SKM-1 (cell line): ENCODE measurements around the gene MAP1B.

ENCODE experiments used
- DNase-seq: peaks from one replicate; lab custom pipeline; 2025; ENCODE audit not compliant: unreplicated experiment; lab: John Stamatoyannopoulos, UW

Gene MAP1B

GRCh38 chr5:72188166-72188565 lies 80.9 kb downstream of the MAP1B start:
- DNase-seq, result no peak

- DNase-seq, result no peak
Observed at GRCh38 chr5:72189146-72189545, 81.9 kb downstream of the MAP1B start.

- DNase-seq, result no peak
Observed at GRCh38 chr5:72191404-72191803, 84.1 kb downstream of the MAP1B start.

DNA sequence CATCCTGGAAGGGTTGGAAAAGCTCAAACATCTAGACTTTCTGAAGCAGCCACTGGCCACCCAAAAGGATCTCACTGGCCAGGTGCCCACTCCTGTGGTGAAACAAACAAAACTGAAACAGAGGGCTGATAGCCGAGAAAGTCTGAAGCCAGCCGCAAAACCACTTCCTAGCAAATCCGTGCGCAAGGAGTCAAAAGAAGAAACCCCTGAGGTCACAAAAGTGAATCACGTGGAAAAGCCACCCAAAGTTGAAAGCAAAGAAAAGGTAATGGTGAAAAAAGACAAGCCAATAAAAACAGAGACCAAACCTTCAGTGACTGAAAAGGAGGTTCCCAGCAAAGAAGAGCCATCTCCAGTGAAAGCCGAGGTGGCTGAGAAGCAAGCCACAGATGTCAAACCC lies 87.6 kb downstream of the MAP1B start:
- DNase-seq, result no peak

- no peak for DNase-seq
Observed at GRCh38 chr5:72195581-72195980, 88.3 kb downstream of the MAP1B start.

DNA sequence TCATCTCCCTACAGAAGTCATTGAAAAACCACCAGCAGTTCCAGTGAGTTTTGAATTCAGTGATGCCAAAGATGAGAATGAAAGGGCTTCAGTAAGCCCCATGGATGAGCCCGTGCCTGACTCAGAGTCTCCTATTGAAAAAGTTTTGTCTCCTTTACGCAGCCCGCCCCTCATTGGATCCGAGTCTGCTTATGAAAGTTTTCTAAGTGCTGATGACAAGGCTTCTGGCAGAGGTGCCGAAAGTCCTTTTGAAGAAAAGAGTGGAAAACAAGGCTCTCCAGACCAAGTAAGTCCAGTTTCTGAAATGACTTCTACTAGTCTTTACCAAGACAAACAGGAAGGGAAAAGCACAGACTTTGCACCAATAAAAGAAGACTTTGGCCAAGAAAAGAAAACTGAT lies 90.1 kb downstream of the MAP1B start:
- no peak for DNase-seq

DNA sequence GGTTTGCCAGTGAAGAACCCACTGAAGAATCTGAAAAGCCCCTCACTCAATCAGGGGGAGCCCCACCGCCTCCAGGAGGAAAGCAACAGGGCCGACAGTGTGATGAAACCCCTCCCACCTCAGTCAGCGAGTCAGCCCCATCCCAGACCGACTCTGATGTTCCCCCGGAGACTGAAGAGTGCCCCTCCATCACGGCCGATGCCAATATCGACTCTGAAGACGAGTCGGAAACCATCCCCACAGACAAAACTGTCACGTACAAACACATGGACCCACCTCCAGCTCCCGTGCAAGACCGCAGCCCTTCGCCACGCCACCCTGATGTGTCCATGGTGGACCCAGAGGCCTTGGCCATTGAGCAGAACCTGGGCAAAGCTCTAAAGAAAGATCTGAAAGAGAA lies 92.4 kb downstream of the MAP1B start:
- no peak for DNase-seq

DNA sequence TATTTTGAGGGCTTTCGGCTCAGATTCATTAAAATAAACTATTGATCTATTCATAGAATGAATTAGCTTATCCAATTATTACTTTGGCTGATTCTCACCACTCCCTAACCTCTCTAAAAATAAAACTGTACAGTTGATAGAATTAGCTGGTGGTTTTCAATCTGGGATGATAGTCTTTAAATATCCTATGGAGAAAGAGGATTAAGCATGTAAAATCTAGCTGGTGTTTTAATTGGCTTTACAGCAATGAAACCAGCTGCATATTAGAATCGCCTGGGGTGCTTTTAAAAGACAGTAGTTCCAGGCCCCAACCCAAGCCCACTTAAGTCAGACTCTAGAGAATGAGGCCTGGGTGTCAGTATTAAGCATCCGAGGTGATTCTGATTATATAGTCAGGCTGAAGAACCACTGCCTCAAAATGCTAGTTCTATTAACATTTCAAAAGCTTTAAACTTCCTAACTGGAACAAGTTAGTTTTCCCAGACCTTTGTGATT lies 95.1 kb downstream of the MAP1B start:
- no peak for DNase-seq

GRCh38 chr5:72203251-72203845 lies 96.1 kb downstream of the MAP1B start:
- no peak for DNase-seq

GRCh38 chr5:72204946-72205345 lies 97.7 kb downstream of the MAP1B start:
- DNase-seq, result no peak

DNA sequence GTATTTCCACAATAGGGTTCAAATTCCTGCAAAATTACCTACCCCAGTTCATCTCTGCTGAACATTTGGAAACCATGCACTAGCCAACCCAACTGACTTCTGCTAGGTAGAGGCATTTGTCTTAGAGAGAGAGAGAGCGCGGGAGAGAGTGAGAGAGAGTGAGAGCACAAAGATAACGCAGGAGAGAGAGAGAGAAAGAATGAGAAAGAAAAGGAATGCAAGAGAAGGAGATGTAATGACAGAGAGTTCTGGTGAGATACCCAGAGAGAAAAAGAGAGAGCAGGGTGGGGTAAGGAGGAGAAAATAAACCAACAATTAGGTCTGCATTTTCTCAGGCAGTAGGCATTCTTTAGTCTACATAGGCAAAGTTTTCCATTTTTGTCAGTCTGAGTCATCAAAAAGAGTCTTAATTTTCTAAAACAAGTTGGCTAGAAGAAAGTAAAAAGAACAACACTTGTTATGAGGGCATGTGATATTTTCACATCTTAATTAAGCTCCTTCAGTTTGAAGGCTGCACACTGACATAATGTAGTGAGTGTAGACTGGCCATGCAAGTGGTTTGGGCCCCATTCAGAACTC lies 98.2 kb downstream of the MAP1B start:
- DNase-seq, result no peak

DNA sequence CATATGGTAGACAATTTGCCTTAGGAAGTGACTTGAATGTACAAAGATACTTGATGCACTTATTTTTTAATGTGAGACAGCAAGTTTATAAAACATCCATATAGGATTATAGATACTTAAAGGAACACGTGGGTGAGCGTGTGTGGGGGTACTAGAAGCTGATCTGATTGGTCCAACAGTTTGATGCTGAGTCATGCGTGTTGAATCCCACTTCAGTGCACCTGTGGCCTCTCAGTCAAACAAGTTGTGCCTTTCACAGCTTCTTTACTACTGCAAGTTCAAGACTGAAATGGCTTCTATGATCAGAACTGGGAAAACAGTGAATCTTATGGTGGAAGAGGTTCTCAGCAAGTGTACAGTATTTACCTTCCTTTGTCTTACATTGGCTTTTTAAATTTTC lies 98.9 kb downstream of the MAP1B start:
- DNase-seq, result no peak

GRCh38 chr5:72206994-72207393 lies 99.7 kb downstream of the MAP1B start:
- no peak for DNase-seq

GRCh38 chr5:72208324-72208926 lies 101.2 kb downstream of the MAP1B start:
- no peak for DNase-seq

- DNase-seq, result no peak
Observed at GRCh38 chr5:72209147-72210115, 102.2 kb downstream of the MAP1B start.

DNA sequence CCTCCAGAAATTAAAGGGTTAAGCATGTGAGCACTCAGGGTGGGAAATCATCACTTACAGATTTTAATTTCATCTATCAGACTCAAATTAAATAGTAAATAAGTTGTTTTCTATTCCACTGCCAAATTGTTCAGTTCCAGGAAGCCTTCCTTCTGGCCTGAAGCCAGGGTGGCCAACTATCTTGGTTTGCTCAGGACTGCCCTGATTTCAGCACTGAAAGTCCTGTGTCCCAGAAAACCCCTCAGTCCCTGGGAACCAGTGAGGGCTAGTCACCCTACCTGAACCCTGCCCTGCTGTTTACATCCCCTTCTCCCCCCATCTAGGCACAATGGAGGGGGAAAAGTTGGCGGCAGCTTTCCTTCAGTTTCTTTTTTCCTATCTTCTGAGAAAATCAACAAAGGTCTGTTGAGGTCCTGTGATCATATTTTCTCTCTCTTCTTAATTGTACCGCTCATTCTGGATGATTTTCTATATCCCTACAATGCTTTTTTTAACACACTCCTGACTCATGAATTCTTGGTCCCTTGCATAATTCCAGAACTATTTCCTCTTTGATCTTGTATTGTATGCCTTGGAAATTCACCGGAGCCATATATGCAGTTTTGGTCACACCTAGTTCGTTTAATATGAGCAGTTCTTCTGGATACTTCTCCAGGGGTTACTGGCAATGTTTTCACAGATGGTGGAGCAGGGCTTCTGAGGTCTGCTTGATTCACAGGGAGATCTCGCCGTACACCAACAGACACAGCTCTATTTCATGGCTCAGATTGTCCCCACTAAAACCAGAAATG lies 103.8 kb downstream of the MAP1B start:
- DNase-seq, result no peak

- DNase-seq, result no peak
Observed at GRCh38 chr5:72212171-72212570, 104.9 kb downstream of the MAP1B start.

- DNase-seq, result no peak
Observed at GRCh38 chr5:72213482-72213881, 106.2 kb downstream of the MAP1B start.

- no peak for DNase-seq
Observed at GRCh38 chr5:72214168-72214567, 106.9 kb downstream of the MAP1B start.

- no peak for DNase-seq
Observed at GRCh38 chr5:72216756-72217155, 109.5 kb downstream of the MAP1B start.

GRCh38 chr5:72221099-72221498 lies 113.8 kb downstream of the MAP1B start:
- DNase-seq, result no peak
